ENCODE measurements around the gene MEPCE. TPM values are rescaled to one million over a fixed set of nuclear protein-coding genes. Genes with fewer than 3 reads are reported as not detected.

The MEPCE gene
- total RNA-seq, 4 donors from 2014 or later = 38.5 to 50.4 (median 39.6) TPM

DNA sequence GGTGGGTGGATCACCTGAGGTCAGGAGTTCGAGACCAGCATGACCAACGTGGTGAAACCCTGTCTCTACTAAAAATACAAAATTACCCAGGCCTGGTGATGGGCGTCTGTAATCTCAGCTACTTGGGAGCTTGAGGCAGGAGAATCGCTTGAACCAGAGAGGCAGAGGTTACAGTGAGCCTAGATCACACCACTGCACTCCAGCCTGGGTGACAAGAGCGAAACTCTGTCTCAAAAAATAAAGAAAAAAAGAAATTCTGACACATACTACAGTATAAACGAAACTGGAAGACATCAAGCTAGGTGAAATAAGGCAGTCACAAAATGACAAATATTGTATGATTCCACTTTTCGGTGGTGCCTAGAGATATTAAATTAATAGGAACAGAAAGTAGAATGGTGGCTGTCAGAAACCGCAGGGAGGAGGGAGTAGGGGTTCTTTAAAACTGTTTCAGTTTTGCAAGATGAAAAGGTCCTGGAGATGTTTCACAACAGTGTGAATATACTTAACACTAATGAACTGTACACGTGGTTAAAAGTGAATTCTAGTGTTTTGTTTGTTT lies 33.1 kb upstream of the MEPCE start:
- Histone ChIP-seq H3K27ac (no peak overlapping the region), H3K4me1 (peaks cover 5% of the 10 kb centered on the region), H3K9me3 (no peaks in the 10 kb centered on the region), H3K4me3 (no peak overlapping the region), H3K36me3 (no peaks in the 10 kb centered on the region), H3K27me3 (no peaks in the 10 kb centered on the region)
- TF ChIP-seq EP300 (IDR thresholded peaks at IDR 0.05) = no peak
- TF ChIP-seq CTCF (IDR thresholded peaks at IDR 0.05) = no peak
- no peak for TF ChIP-seq POLR2A (IDR thresholded peaks at IDR 0.05)
- TF ChIP-seq POLR2AphosphoS5 (IDR thresholded peaks at IDR 0.05) = no peak
- WGBS = 74% methylated on average over 9 of the region's 9 CpGs
- no peak for DNase-seq (ENCODE audit: low spot score in 2 of 2)

DNA sequence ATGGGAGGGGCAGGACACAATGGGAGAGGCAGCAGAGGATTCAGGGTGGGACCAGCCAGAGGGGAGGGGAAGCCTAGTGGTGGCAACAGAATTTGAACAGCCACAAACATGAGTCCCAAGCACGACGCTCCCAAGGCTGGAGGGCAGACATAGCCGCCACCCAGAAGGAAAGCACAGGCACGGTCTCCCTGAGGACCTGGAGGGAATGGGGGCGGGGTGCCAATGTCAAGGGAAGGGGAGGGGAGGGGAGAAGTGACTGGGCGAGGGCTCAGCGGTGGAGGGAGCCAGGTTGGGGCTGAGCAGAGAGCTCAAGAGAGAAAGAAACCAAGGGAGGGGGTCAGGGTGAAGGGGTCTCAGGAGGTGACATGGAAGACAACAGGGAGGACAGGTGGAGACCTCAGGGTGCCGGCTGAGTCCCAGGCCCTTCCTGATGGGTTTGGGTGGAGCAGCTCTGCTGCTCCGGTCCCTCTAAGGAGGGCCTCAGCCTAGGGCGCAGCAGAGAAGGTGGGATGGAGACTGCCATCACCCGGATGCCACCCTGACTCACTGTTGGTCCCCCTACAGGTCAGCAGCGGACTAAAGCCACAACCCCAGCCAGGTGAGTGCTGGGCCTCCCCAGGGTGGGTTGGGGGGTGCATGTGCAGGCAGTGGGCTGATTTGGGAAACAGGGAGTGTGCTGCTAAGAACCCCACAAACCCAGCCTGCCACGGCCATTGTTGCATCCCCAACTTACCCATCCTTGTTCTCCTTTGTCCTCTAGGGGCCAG lies 32.1 kb upstream of the MEPCE start:
- Histone ChIP-seq H3K4me3 (no peak overlapping the region), H3K4me1 (peaks cover 5% of the 10 kb centered on the region), H3K36me3 (no peaks in the 10 kb centered on the region), H3K27ac (no peak overlapping the region), H3K27me3 (no peaks in the 10 kb centered on the region), H3K9me3 (no peaks in the 10 kb centered on the region)
- no peak for DNase-seq (ENCODE audit: low spot score in 2 of 2)
- TF ChIP-seq POLR2A (IDR thresholded peaks at IDR 0.05) (no peak), EP300 (IDR thresholded peaks at IDR 0.05) (no peak), CTCF (IDR thresholded peaks at IDR 0.05) (no peak), POLR2AphosphoS5 (IDR thresholded peaks at IDR 0.05) (no peak)
- WGBS = 57% methylated on average over 13 of the region's 13 CpGs

GRCh38 chr7:100398239-100398638 lies 31.4 kb upstream of the MEPCE start:
- no peak overlapping the region for H3K4me3 ChIP-seq
- peaks cover 5% of the 10 kb centered on the region for H3K4me1 ChIP-seq
- no peaks in the 10 kb centered on the region for H3K36me3 ChIP-seq
- 59% methylated on average over 2 of the region's 2 CpGs for WGBS
- no peak for DNase-seq (ENCODE audit: low spot score in 2 of 2)
- H3K27ac ChIP-seq = no peak overlapping the region
- TF ChIP-seq CTCF (IDR thresholded peaks at IDR 0.05) = no peak
- no peak for TF ChIP-seq POLR2A (IDR thresholded peaks at IDR 0.05)
- TF ChIP-seq EP300 (IDR thresholded peaks at IDR 0.05) = no peak
- TF ChIP-seq POLR2AphosphoS5 (IDR thresholded peaks at IDR 0.05) = no peak
- H3K27me3 ChIP-seq = no peaks in the 10 kb centered on the region
- H3K9me3 ChIP-seq = no peaks in the 10 kb centered on the region

- peaks cover 5% of the 10 kb centered on the region for H3K4me1 ChIP-seq
- WGBS = 98% methylated on average over 3 of the region's 3 CpGs
Measured at GRCh38 chr7:100400041-100400440, 29.6 kb upstream of the MEPCE start.

More at GRCh38 chr7:100400041-100400440, 29.6 kb upstream of the MEPCE start:
- Histone ChIP-seq H3K27ac (no peak overlapping the region), H3K27me3 (no peaks in the 10 kb centered on the region), H3K36me3 (peaks cover 2% of the 10 kb centered on the region), H3K9me3 (no peaks in the 10 kb centered on the region), H3K4me3 (no peak overlapping the region)
- DNase-seq (ENCODE audit: low spot score in 2 of 2) = no peak
- no peak for TF ChIP-seq POLR2A (IDR thresholded peaks at IDR 0.05)
- TF ChIP-seq EP300 (IDR thresholded peaks at IDR 0.05) = no peak
- TF ChIP-seq CTCF (IDR thresholded peaks at IDR 0.05) = no peak
- TF ChIP-seq POLR2AphosphoS5 (IDR thresholded peaks at IDR 0.05) = no peak

Measured in suprapubic skin (tissue), 4 donors.